GM12878 (cell line): ENCODE results near the gene TGFB1I1. TPM values are rescaled to one million over a fixed set of nuclear protein-coding genes. Genes with fewer than 3 reads are reported as not detected.

Experiments
- BHLHE40 ChIP-seq, 2 experiments: fragments of 450-650 bp in 1 of 2; IDR thresholded peaks; 2 replicates each; pipeline ENCODE4 v1.6.1; 2011 to 2017; ENCODE audit warnings: low read depth in 2 of 2, borderline replicate concordance in 1 of 2, improper control_type of control experiment in 1 of 2, low read length in 1 of 2, mild to moderate bottlenecking in 1 of 2
- E2F4 ChIP-seq: IDR thresholded peaks from 2 replicates; pipeline ENCODE4 v1.6.1; 2012; ENCODE audit warnings: low read depth, low read length, improper control_type of control experiment
- E2F8 ChIP-seq: fragments of 450-650 bp; IDR thresholded peaks from 2 replicates; pipeline ENCODE4 v1.6.1; 2018; ENCODE audit warnings: mild to moderate bottlenecking, low read depth, moderate library complexity; ENCODE audit not compliant: partially characterized antibody
- EED ChIP-seq: sonication (generic); IDR thresholded peaks from 2 replicates; pipeline ENCODE4 v1.6.1; 2016; ENCODE audit warnings: antibody characterized with exemption, low read depth
- GABPA ChIP-seq: IDR thresholded peaks from 2 replicates; pipeline ENCODE4 v1.6.1; 2014; ENCODE audit warnings: antibody characterized with exemption, low read depth, mild to moderate bottlenecking, inconsistent platforms
- NFIC ChIP-seq: IDR thresholded peaks from 2 replicates; pipeline ENCODE4 v1.6.1; 2012; ENCODE audit warnings: low read depth, mild to moderate bottlenecking, inconsistent platforms, low read length, moderate library complexity
- NFYA ChIP-seq: IDR thresholded peaks from 2 replicates; pipeline ENCODE4 v1.6.1; 2011; ENCODE audit warnings: low read depth, mild to moderate bottlenecking, low read length, improper control_type of control experiment, borderline replicate concordance
- PKNOX1 ChIP-seq: fragments of 450-650 bp; IDR thresholded peaks from 2 replicates; pipeline ENCODE4 v1.6.1; 2016; ENCODE audit warnings: mild to moderate bottlenecking
- RELB ChIP-seq: fragments of 450-650 bp; IDR thresholded peaks from 2 replicates; pipeline ENCODE4 v1.6.1; 2017; ENCODE audit warnings: low read depth, mild to moderate bottlenecking, moderate library complexity
- SPI1 ChIP-seq: IDR thresholded peaks from 2 replicates; pipeline ENCODE4 v1.6.1; 2011; ENCODE audit warnings: low read depth, mild to moderate bottlenecking, low read length, moderate library complexity, borderline replicate concordance; ENCODE audit not compliant: insufficient read depth
- STAT1 ChIP-seq: fragments of 450-650 bp; conservative IDR thresholded peaks from 2 replicates; pipeline ENCODE4 v1.6.1; 2014; ENCODE audit warnings: antibody characterized with exemption, mild to moderate bottlenecking
- TARDBP ChIP-seq: IDR thresholded peaks from 2 replicates; pipeline ENCODE4 v1.6.1; 2016; ENCODE audit warnings: borderline replicate concordance
- ZBED1 ChIP-seq: IDR thresholded peaks from 2 replicates; pipeline ENCODE4 v1.6.1; 2016; ENCODE audit warnings: borderline replicate concordance
- ZBTB33 ChIP-seq: fragments of 450-650 bp; IDR thresholded peaks from 2 replicates; pipeline ENCODE4 v1.6.1; 2017; ENCODE audit warnings: mild to moderate bottlenecking
- ZBTB40 ChIP-seq: fragments of 450-650 bp; IDR thresholded peaks from 2 replicates; pipeline ENCODE4 v1.6.1; 2016; ENCODE audit warnings: mild to moderate bottlenecking, moderate library complexity, borderline replicate concordance
- polyA plus RNA-seq, 11 experiments: library from polyadenylated mRNA; depleted of rRNA in 4 of 11; unstranded in 6 of 11; stranded (reverse) in 5 of 11; fragments of >200 nt; fragmentation: Nextera tagmentation in 4 of 11; fragmentation: Illumina TruSeq in 1 of 11; extraction: Ambion mirVana in 4 of 11; extraction: Trizol in 1 of 11; gene quantifications; 1 replicate in 1 of 11; 2 replicates in 10 of 11; pipeline versions ENCODE4 v1.2.1 to v1.2.3, GENCODE V29; 2011 to 2016; ENCODE audit warnings: inconsistent platforms in 2 of 11, missing spikeins in 2 of 11, low read depth in 1 of 11
- total RNA-seq, 4 experiments: library from RNA; depleted of rRNA in 3 of 4; stranded (reverse); fragments of >200 nt in 3 of 4; fragmentation: Illumina TruSeq in 1 of 4; extraction: Trizol in 1 of 4; gene quantifications; 2 replicates each; pipeline versions ENCODE4 v1.2.1 to v1.2.3, GENCODE V29; 2013 to 2021

Gene TGFB1I1
- total and polyA plus RNA-seq, 10 of the 15 experiments (the other 5 are each of a cell fraction or from before 2014, with no cell fraction given), result 0.13 to 2.3 (median 0.41) TPM; not detected in 2

- TF ChIP-seq ZBTB40, result peak; percentile 77; the same call in 1 of the 2 replicates
- no peak for TF ChIP-seq NFYA
- peak; percentile 64; the same call in 1 of the 2 replicates for TF ChIP-seq TARDBP
- TF ChIP-seq NFIC, result peak; percentile 46; the same call in 1 of the 2 replicates
- no peak for TF ChIP-seq E2F8
- peak; percentile 84 for TF ChIP-seq GABPA
- TF ChIP-seq STAT1, result no peak; the same call in 1 of the 2 replicates
- no peak for TF ChIP-seq ZBED1
- no peak for TF ChIP-seq PKNOX1
- peak; percentile 68 for TF ChIP-seq RELB
- TF ChIP-seq E2F4, result 0 out of 2 replicates have a peak, but pooled peaks have one; percentile 23
- TF ChIP-seq SPI1, result no peak
- TF ChIP-seq BHLHE40 (IDR thresholded peaks at IDR 0.05; ENCODE audit: borderline replicate concordance in 1 of 2, low read depth in 2 of 2, low read length in 1 of 2), result peak; percentile 16 to 70; a peak in 2 of 4 replicates
- TF ChIP-seq ZBTB33, result no peak
- TF ChIP-seq EED, result no peak
Measured at GRCh38 chr16:31507929-31508705, 36.2 kb downstream of the TGFB1I1 start, which contains the start of gene RUSF1 (continued).
